WTC11 (cell line): ENCODE results near the gene TRPV5. TPM values are rescaled to one million over a fixed set of nuclear protein-coding genes. Genes with fewer than 3 reads are reported as not detected.

ENCODE experiments used
- ATAC-seq: fragments of 200-7000 bp; cut with Tn5 transposase; 2 replicates; pipeline ENCODE4 v1.10.0; 2021; ENCODE audit warnings: mild to moderate bottlenecking, moderate library complexity
- CTCF ChIA-PET: fragments of 300-600 bp; sonication (Branson Sonifier 250); formaldehyde crosslinking; loops from one replicate; lab custom pipeline; 2021; ENCODE audit warnings: antibody characterized with exemption; lab: Charles Lee
- POLR2A ChIA-PET: fragments of 350-600 bp; sonication (Branson Sonifier 250); formaldehyde crosslinking; loops from one replicate; lab custom pipeline; 2021; ENCODE audit warnings: antibody characterized with exemption; lab: Charles Lee
- DNase-seq: peaks from one replicate; pipeline ENCODE4 v3.0.0; 2021; ENCODE audit warnings: low spot score
- H3K27ac Mint-ChIP-seq: 2 replicates; pipeline ENCODE4 v1.8.0; 2021; ENCODE audit warnings: mixed read lengths
- H3K27me3 Mint-ChIP-seq: 2 replicates; pipeline ENCODE4 v1.8.0; 2021; ENCODE audit warnings: low read depth, mild to moderate bottlenecking, moderate library complexity, mixed read lengths
- H3K36me3 Mint-ChIP-seq: 2 replicates; pipeline ENCODE4 v1.8.0; 2021; ENCODE audit warnings: mixed read lengths
- H3K4me1 Mint-ChIP-seq: 2 replicates; pipeline ENCODE4 v1.8.0; 2022; ENCODE audit warnings: mixed read lengths
- H3K4me3 Mint-ChIP-seq: 2 replicates; pipeline ENCODE4 v1.8.0; 2021; ENCODE audit warnings: mild to moderate bottlenecking, moderate library complexity, mixed read lengths
- H3K9me3 Mint-ChIP-seq: 2 replicates; pipeline ENCODE4 v1.8.0; 2021; ENCODE audit warnings: mixed read lengths
- ATF1 ChIP-seq: sonication (generic); formaldehyde crosslinking; IDR thresholded peaks from 2 replicates; pipeline ENCODE4 v1.8.1; 2023; ENCODE audit warnings: mild to moderate bottlenecking, moderate library complexity, missing genetic modification reagents
- CREB1 ChIP-seq: sonication (generic); formaldehyde crosslinking; IDR thresholded peaks from 2 replicates; pipeline ENCODE4 v1.8.0; 2023; ENCODE audit warnings: mild to moderate bottlenecking, missing genetic modification reagents
- CREM ChIP-seq: sonication (generic); formaldehyde crosslinking; IDR thresholded peaks from 2 replicates; pipeline ENCODE4 v1.8.1; 2022; ENCODE audit warnings: mild to moderate bottlenecking, missing genetic modification reagents, moderate library complexity
- E2F5 ChIP-seq: sonication (generic); formaldehyde crosslinking; IDR thresholded peaks from 2 replicates; pipeline ENCODE4 v1.8.1; 2022; ENCODE audit warnings: mild to moderate bottlenecking, moderate library complexity, missing genetic modification reagents
- ESRRA ChIP-seq: sonication (generic); formaldehyde crosslinking; IDR thresholded peaks from 2 replicates; pipeline ENCODE4 v1.8.1; 2022; ENCODE audit warnings: mild to moderate bottlenecking, missing genetic modification reagents, borderline replicate concordance
- ETV6 ChIP-seq: sonication (generic); formaldehyde crosslinking; IDR thresholded peaks from 2 replicates; pipeline ENCODE4 v1.8.1; 2022; ENCODE audit warnings: mild to moderate bottlenecking, missing genetic modification reagents
- FOXP1 ChIP-seq: sonication (generic); formaldehyde crosslinking; IDR thresholded peaks from 2 replicates; pipeline ENCODE4 v1.8.0; 2022; ENCODE audit warnings: missing genetic modification reagents, mild to moderate bottlenecking, moderate library complexity, borderline replicate concordance
- MYBL2 ChIP-seq: sonication (generic); formaldehyde crosslinking; IDR thresholded peaks from 2 replicates; pipeline ENCODE4 v1.8.1; 2023; ENCODE audit warnings: mild to moderate bottlenecking, moderate library complexity, missing genetic modification reagents
- PRDM15 ChIP-seq: sonication (generic); formaldehyde crosslinking; IDR thresholded peaks from 2 replicates; pipeline ENCODE4 v1.8.0; 2022; ENCODE audit warnings: missing genetic modification reagents
- PREB ChIP-seq: sonication (generic); formaldehyde crosslinking; IDR thresholded peaks from 2 replicates; pipeline ENCODE4 v1.8.1; 2022; ENCODE audit warnings: mild to moderate bottlenecking, missing genetic modification reagents, moderate library complexity, borderline replicate concordance
- RELA ChIP-seq: sonication (generic); formaldehyde crosslinking; IDR thresholded peaks from 2 replicates; pipeline ENCODE4 v1.8.1; 2022; ENCODE audit warnings: missing genetic modification reagents, mild to moderate bottlenecking, borderline replicate concordance
- SMAD4 ChIP-seq: sonication (generic); formaldehyde crosslinking; IDR thresholded peaks from 2 replicates; pipeline ENCODE4 v1.8.0; 2022; ENCODE audit warnings: mild to moderate bottlenecking, missing genetic modification reagents
- TEAD1 ChIP-seq: sonication (generic); formaldehyde crosslinking; IDR thresholded peaks from 2 replicates; pipeline ENCODE4 v1.8.0; 2022; ENCODE audit warnings: mild to moderate bottlenecking, missing genetic modification reagents
- ZBTB43 ChIP-seq: sonication (generic); formaldehyde crosslinking; IDR thresholded peaks from 2 replicates; pipeline ENCODE4 v1.8.1; 2023; ENCODE audit warnings: mild to moderate bottlenecking, missing genetic modification reagents
- ZNF317 ChIP-seq: sonication (generic); formaldehyde crosslinking; IDR thresholded peaks from 2 replicates; pipeline ENCODE4 v1.8.1; 2023; ENCODE audit warnings: low read depth, mild to moderate bottlenecking, moderate library complexity, missing genetic modification reagents, borderline replicate concordance
- ZNF512 ChIP-seq: sonication (generic); formaldehyde crosslinking; IDR thresholded peaks from 2 replicates; pipeline ENCODE4 v1.8.1; 2022; ENCODE audit warnings: missing genetic modification reagents, borderline replicate concordance
- ZNF671 ChIP-seq: fragments of 250-450 bp; sonication (Bioruptor Pico); IDR thresholded peaks from 2 replicates; pipeline ENCODE4 v1.8.0; 2021; ENCODE audit warnings: mild to moderate bottlenecking
- total RNA-seq: library from RNA; stranded (reverse); gene quantifications from 3 replicates; pipeline ENCODE4 v1.2.3, GENCODE V29; 2021

Gene TRPV5
- total RNA-seq, 1 experiment from 2014 or later, result not detected

GRCh38 chr7:142864980-142865747, 68.4 kb downstream of the TRPV5 start:
- DNase-seq (no peak), ATAC-seq (no peak)
- Mint-ChIP-seq H3K27me3 (no peaks in the 10 kb centered on the region; the same call in none of the 2 replicates), H3K4me3 (no peak overlapping the region), H3K36me3 (no peaks in the 10 kb centered on the region; the same call in 1 of the 2 replicates), H3K27ac (no peak overlapping the region), H3K4me1 (peaks cover 41% of the 10 kb centered on the region), H3K9me3 (no peaks in the 10 kb centered on the region)
- CTCF ChIA-PET, result interaction anchor here (0.9 to 3.3 kb wide), 11 partner anchors 10 to 526 kb away, joined by 3 to 47 read pairs (median 10); partner anchors contain the start of genes EPHB6 and KEL
- TF ChIP-seq ZBTB43 (CRISPR knock-in tag), result no peak
- TF ChIP-seq E2F5 (CRISPR knock-in tag), result no peak
- TF ChIP-seq CREB1, result no peak
- TF ChIP-seq ZNF512 (CRISPR knock-in tag), result no peak
- TF ChIP-seq ATF1 (CRISPR knock-in tag), result no peak
- TF ChIP-seq PRDM15 (CRISPR knock-in tag), result no peak
- TF ChIP-seq RELA, result no peak
- TF ChIP-seq MYBL2 (CRISPR knock-in tag), result no peak
- TF ChIP-seq ZNF317 (CRISPR knock-in tag), result no peak
- TF ChIP-seq FOXP1 (CRISPR knock-in tag), result no peak
- no peak for TF ChIP-seq ZNF671 (CRISPR knock-in tag)
- no peak for TF ChIP-seq TEAD1 (CRISPR knock-in tag)
- TF ChIP-seq ETV6 (CRISPR knock-in tag), result no peak
- TF ChIP-seq CREM (CRISPR knock-in tag), result no peak
- TF ChIP-seq PREB, result no peak
- no peak for TF ChIP-seq ESRRA (CRISPR knock-in tag)
- no peak for TF ChIP-seq SMAD4 (CRISPR knock-in tag)
- POLR2A ChIA-PET, result interaction anchor here (0.6 to 1.0 kb wide), 2 partner anchors 50 to 51 kb away, joined by 3 to 7 read pairs; no protein-coding TSS in a partner anchor
